GM23338 (cell line): ENCODE measurements around the gene COTL1.

ENCODE experiments used
- CREB1 ChIP-seq: fragments of 250-450 bp; sonication (Bioruptor Pico); IDR thresholded peaks from 2 replicates; pipeline ENCODE4 v1.5.0; 2020; ENCODE audit warnings: low read depth, mild to moderate bottlenecking, moderate library complexity
- CTCF ChIP-seq, 2 experiments: fragments of 200-600 bp in 1 of 2; sonication (generic) in 1 of 2; conservative IDR thresholded peaks; 2 replicates each; pipeline versions ENCODE4 v1.5.1 to v1.6.1; 2016 to 2017; ENCODE audit warnings: antibody characterized with exemption in 2 of 2, low read depth in 2 of 2, mild to moderate bottlenecking in 2 of 2, moderate library complexity in 1 of 2
- ETS1 ChIP-seq: IDR thresholded peaks from 2 replicates; pipeline ENCODE4 v1.6.1; 2016; ENCODE audit warnings: antibody characterized with exemption
- EZH2 ChIP-seq: fragments of 200-600 bp; sonication (generic); IDR thresholded peaks from one replicate; pipeline ENCODE4 v1.8.0; 2017; ENCODE audit warnings: antibody characterized with exemption, mild to moderate bottlenecking, low read depth; ENCODE audit not compliant: unreplicated experiment
- POLR2AphosphoS5 ChIP-seq: IDR thresholded peaks from 2 replicates; pipeline ENCODE4 v1.6.1; 2016; ENCODE audit warnings: antibody characterized with exemption, low read depth
- REST ChIP-seq: IDR thresholded peaks from one replicate; pipeline ENCODE4 v1.6.1; 2018; ENCODE audit warnings: antibody characterized with exemption; ENCODE audit not compliant: unreplicated experiment
- STAT1 ChIP-seq: IDR thresholded peaks from one replicate; pipeline ENCODE4 v1.6.1; 2016; ENCODE audit warnings: antibody characterized with exemption; ENCODE audit not compliant: unreplicated experiment
- ZNF331 ChIP-seq: fragments of 250-450 bp; sonication (Bioruptor Pico); IDR thresholded peaks from 2 replicates; pipeline ENCODE4 v1.5.0; 2020; ENCODE audit warnings: low read depth, mild to moderate bottlenecking, moderate library complexity

- TF ChIP-seq CTCF (conservative IDR thresholded peaks at IDR 0.05; ENCODE audit: low read depth in 2 of 2) (no peak), EZH2 (no peak), ETS1 (no peak), POLR2AphosphoS5 (no peak), CREB1 (no peak), ZNF331 (CRISPR knock-in tag) (no peak), REST (no peak), STAT1 (no peak)
Measured at GRCh38 chr16:84582958-84583516, 34.8 kb downstream of the COTL1 start.
